Ovary (tissue), 9 donors: ENCODE data around the gene ADK. TPM values are rescaled to one million over a fixed set of nuclear protein-coding genes. Genes with fewer than 3 reads are reported as not detected.
A peak's percentile ranks its signal among the peaks of the same experiment; 100 is the strongest.

Experiments
- DNase-seq, 5 donors: peaks; one replicate each; pipeline ENCODE4 v3.0.0-alpha.2; 2019 to 2020
- H3K27ac ChIP-seq, 2 donors: fragments of 200-600 bp; one replicate each; pipeline versions ENCODE4 v1.5.1 to v1.8.0; 2019 to 2022
- H3K27me3 ChIP-seq: fragments of 200-600 bp; one replicate; pipeline ENCODE4 v1.8.0; 2022
- H3K36me3 ChIP-seq: fragments of 200-600 bp; sonication (generic); one replicate; pipeline ENCODE4 v1.5.1; 2019
- H3K4me1 ChIP-seq: one replicate; pipeline ENCODE4 v1.8.1; 2013; ENCODE audit warnings: mild to moderate bottlenecking, moderate library complexity; ENCODE audit not compliant: insufficient read depth
- H3K4me3 ChIP-seq: fragments of 200-600 bp; sonication (generic); one replicate; pipeline ENCODE4 v1.5.1; 2017
- H3K9me3 ChIP-seq, 2 donors: fragments of 200-600 bp in 1 of 2; sonication (generic) in 1 of 2; one replicate each; pipeline versions ENCODE4 v1.5.1 to v1.8.1; 2013 to 2019; ENCODE audit warnings: mild to moderate bottlenecking in 1 of 2, moderate library complexity in 1 of 2
- CTCF ChIP-seq, 3 donors: fragments of 450-650 bp in 2 of 3; fragments of 200-600 bp in 1 of 3; IDR thresholded peaks; one replicate each; pipeline versions ENCODE4 v1.5.1 to v1.8.0; 2016 to 2022; ENCODE audit warnings: antibody characterized with exemption in 3 of 3, mild to moderate bottlenecking in 1 of 3
- EP300 ChIP-seq: sonication (generic); formaldehyde crosslinking; IDR thresholded peaks from one replicate; pipeline ENCODE4 v1.6.1; 2017; ENCODE audit warnings: antibody characterized with exemption
- POLR2A ChIP-seq: fragments of 450-650 bp; IDR thresholded peaks from one replicate; pipeline ENCODE4 v1.6.1; 2017; ENCODE audit warnings: antibody characterized with exemption, mild to moderate bottlenecking, moderate library complexity
- WGBS, 3 donors: extraction: QIAGEN DNeasy Blood & Tissue Kit in 1 of 3; methylation state at CpG; one replicate each; pipeline versions ENCODE4 v1.1.5 to v1.1.7; 2013 to 2017; 5-methylcytosine and 5-hydroxymethylcytosine counted together
- intact Hi-C, 4 donors: fragments of 100-400 bp; cut with DNase I; formaldehyde crosslinking; loops; one replicate each; pipeline versions ENCODE4 v1.11.0 to v1.15.1; 2022 to 2023
- polyA plus RNA-seq, 2 donors: library from polyadenylated mRNA; stranded (reverse); fragments of 200-250 nt in 1 of 2; fragments of 350-450 nt in 1 of 2; fragmentation: Illumina TruSeq in 1 of 2; extraction: RNeasy Lipid Tissue Mini Kit (QIAGEN cat#74804) in 1 of 2; gene quantifications; one replicate each; pipeline ENCODE4 v1.2.3, GENCODE V29; 2013 to 2014
- total RNA-seq, 7 donors: library from RNA; depleted of rRNA in 2 of 7; stranded (reverse); fragments of >200 nt in 2 of 7; fragmentation: NEBNext Ultra II Directional in 3 of 7; extraction: Animal tissue kit (Norgen Biotek cat#: 25700) in 3 of 7; gene quantifications; one replicate each; pipeline versions ENCODE4 v1.1.0 to v1.2.4, GENCODE V29; 2016 to 2023
- donor health status: DM: no; HTN: no; CAD: no; lungs with moderate emphysema.
- donor health status: DM: no; HTN: no; CAD: no.
- donor health status: Bipolar disorder and iron deficiency.
- donor health status: DM: yes; HTN: yes; CAD: no.
- donor health status: DM: no; HTN: no; CAD: no.
- donor health status: DM: yes; HTN: yes; CAD: no.

Gene ADK
- total and polyA plus RNA-seq, 9 donors, result 9.4 to 20.4 (median 12.2) TPM

DNA sequence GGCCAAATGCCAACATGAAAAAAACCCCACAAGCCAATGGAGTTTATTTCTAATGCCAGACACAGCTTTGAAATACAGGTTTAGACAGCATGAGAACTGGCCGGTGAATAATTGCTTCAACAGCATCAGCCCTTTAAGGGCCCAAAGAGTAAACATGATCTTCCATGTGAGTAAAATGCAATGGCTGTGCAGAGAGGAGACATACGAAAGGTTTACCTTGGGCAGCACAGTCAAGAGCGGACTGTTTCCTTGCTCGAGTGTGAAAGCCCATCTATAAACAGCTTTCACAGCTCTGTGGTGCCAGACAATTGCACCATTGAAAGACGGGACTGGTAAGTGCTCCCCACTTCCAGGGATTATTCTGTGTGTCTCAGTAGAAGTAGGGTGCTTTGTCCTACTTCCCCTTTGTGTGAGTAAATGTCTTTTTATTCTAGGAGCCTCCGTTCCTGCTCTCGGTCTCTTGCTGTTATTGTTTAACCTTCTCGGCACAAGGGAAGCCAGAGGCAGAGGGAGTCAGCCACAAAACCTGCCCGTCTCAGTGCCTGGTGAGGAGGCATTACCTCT lies 597.5 kb downstream of the ADK start:
- intact Hi-C loops, result no loop called here
- H3K27me3 ChIP-seq, result no peaks in the 10 kb centered on the region
- no peak for TF ChIP-seq POLR2A
- TF ChIP-seq CTCF (IDR thresholded peaks at IDR 0.05), result no peak
- H3K27ac ChIP-seq, result no peak overlapping the region
- H3K4me1 ChIP-seq, result peaks cover 2% of the 10 kb centered on the region
- no peaks in the 10 kb centered on the region for H3K36me3 ChIP-seq
- WGBS, 3 donors, result 83 to 86% (median 85%) methylated on average over 9 of the region's 9 CpGs
- DNase-seq, result no peak
- H3K9me3 ChIP-seq, result no peaks in the 10 kb centered on the region
- no peak overlapping the region for H3K4me3 ChIP-seq

DNA sequence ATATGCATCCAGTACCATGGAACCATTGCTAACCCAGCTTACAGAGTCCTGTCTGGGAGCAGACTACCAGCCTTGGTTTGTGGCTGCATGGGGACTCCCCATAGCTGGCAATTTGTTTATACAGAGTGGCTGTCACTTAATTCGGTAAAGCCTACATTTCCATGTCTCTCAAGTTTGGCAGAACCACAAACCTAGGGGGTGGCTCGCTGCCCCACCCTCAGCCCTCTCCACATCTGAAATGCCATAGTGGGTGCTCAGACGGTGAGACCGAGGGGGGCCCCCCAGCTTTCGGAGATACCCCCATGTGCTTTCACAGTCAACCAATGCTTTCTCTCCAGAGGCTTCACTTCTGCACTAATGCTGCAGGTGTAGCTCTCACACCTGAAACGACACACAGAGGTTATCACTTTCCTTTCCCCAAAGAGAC lies 599.8 kb downstream of the ADK start:
- intact Hi-C loops, result no loop called here
- 86 to 90% (median 88%) methylated on average over 6 of the region's 6 CpGs for WGBS, 3 donors
- Histone ChIP-seq H3K4me1 (peaks cover 5% of the 10 kb centered on the region), H3K27me3 (no peaks in the 10 kb centered on the region), H3K4me3 (no peak overlapping the region), H3K9me3 (no peaks in the 10 kb centered on the region), H3K27ac (no peak overlapping the region), H3K36me3 (no peaks in the 10 kb centered on the region)
- TF ChIP-seq CTCF (IDR thresholded peaks at IDR 0.05) (no peak), POLR2A (no peak), EP300 (no peak)
- no peak for DNase-seq

GRCh38 chr10:74752371-74753040 lies 601.5 kb downstream of the ADK start:
- WGBS, 3 donors, result 93 to 96% (median 94%) methylated on average over 6 of the region's 6 CpGs
- Histone ChIP-seq H3K4me3 (no peak overlapping the region), H3K27ac (no peak overlapping the region), H3K36me3 (no peaks in the 10 kb centered on the region), H3K27me3 (no peaks in the 10 kb centered on the region), H3K9me3 (no peaks in the 10 kb centered on the region), H3K4me1 (peaks cover 5% of the 10 kb centered on the region)
- no peak for TF ChIP-seq CTCF (IDR thresholded peaks at IDR 0.05)
- intact Hi-C loops, result no loop called here
- no peak for DNase-seq

GRCh38 chr10:74753442-74754211 lies 602.6 kb downstream of the ADK start:
- Histone ChIP-seq H3K9me3 (no peaks in the 10 kb centered on the region), H3K27me3 (no peaks in the 10 kb centered on the region), H3K36me3 (no peaks in the 10 kb centered on the region), H3K27ac (no peak overlapping the region), H3K4me1 (peaks cover 5% of the 10 kb centered on the region), H3K4me3 (no peak overlapping the region)
- intact Hi-C loops, result no loop called here
- peak; percentile 32 to 60 (median 53) for DNase-seq
- TF ChIP-seq POLR2A, result no peak
- no peak for TF ChIP-seq CTCF (IDR thresholded peaks at IDR 0.05)
- 21 to 31% (median 24%) methylated on average over 17 of the region's 17 CpGs for WGBS, 3 donors
